Choroid plexus epithelial cell (primary cell): ENCODE results near the gene CNTN3.

Experiments used
- DNase-seq: peaks from one replicate; pipeline ENCODE4 v3.0.0-alpha.2; 2010; ENCODE audit warnings: low read depth
- H3K4me3 ChIP-seq: 2 replicates; pipeline ENCODE4 v1.5.1; 2011; ENCODE audit warnings: low read depth, mild to moderate bottlenecking, control low read depth, low read length, moderate library complexity
- CTCF ChIP-seq: conservative IDR thresholded peaks from 2 replicates; pipeline ENCODE4 v1.5.1; 2011; ENCODE audit warnings: low read depth, mild to moderate bottlenecking, control low read depth, inconsistent platforms, low read length, moderate library complexity

Gene CNTN3

GRCh38 chr3:74613060-74613459 is 1.4 kb downstream of the CNTN3 start:
- peak overlapping the region; percentile 60 for H3K4me3 ChIP-seq

GRCh38 chr3:74611206-74611605 is 3.3 kb downstream of the CNTN3 start:
- no peak overlapping the region for H3K4me3 ChIP-seq
- TF ChIP-seq CTCF: no peak
- no peak for DNase-seq

More at GRCh38 chr3:74613060-74613459, 1.4 kb downstream of the CNTN3 start:
- no peak for TF ChIP-seq CTCF
- peak; percentile 36 for DNase-seq

- no peak overlapping the region for H3K4me3 ChIP-seq
- TF ChIP-seq CTCF: no peak
- no peak for DNase-seq
These were observed 6.7 kb downstream of the CNTN3 start for GRCh38 chr3:74607803-74608202.

GRCh38 chr3:74606996-74607395 is 7.5 kb downstream of the CNTN3 start:
- no peak for TF ChIP-seq CTCF
- DNase-seq: no peak
- no peak overlapping the region for H3K4me3 ChIP-seq

- no peak for DNase-seq
- H3K4me3 ChIP-seq: no peak overlapping the region
- no peak for TF ChIP-seq CTCF
These were observed 9.0 kb downstream of the CNTN3 start for GRCh38 chr3:74605437-74605836.

- no peak overlapping the region for H3K4me3 ChIP-seq
- DNase-seq: no peak
- TF ChIP-seq CTCF: no peak
These were observed 11.2 kb downstream of the CNTN3 start for GRCh38 chr3:74603292-74603691.

GRCh38 chr3:74602471-74602870 is 12.0 kb downstream of the CNTN3 start:
- no peak overlapping the region for H3K4me3 ChIP-seq
- no peak for DNase-seq
- TF ChIP-seq CTCF: no peak
